GM03348 (cell line): ENCODE results near the gene TTI1.

ENCODE experiments used
- DNase-seq: peaks from one replicate; pipeline ENCODE4 v3.0.0; 2012; ENCODE audit warnings: low spot score

Gene TTI1

DNA sequence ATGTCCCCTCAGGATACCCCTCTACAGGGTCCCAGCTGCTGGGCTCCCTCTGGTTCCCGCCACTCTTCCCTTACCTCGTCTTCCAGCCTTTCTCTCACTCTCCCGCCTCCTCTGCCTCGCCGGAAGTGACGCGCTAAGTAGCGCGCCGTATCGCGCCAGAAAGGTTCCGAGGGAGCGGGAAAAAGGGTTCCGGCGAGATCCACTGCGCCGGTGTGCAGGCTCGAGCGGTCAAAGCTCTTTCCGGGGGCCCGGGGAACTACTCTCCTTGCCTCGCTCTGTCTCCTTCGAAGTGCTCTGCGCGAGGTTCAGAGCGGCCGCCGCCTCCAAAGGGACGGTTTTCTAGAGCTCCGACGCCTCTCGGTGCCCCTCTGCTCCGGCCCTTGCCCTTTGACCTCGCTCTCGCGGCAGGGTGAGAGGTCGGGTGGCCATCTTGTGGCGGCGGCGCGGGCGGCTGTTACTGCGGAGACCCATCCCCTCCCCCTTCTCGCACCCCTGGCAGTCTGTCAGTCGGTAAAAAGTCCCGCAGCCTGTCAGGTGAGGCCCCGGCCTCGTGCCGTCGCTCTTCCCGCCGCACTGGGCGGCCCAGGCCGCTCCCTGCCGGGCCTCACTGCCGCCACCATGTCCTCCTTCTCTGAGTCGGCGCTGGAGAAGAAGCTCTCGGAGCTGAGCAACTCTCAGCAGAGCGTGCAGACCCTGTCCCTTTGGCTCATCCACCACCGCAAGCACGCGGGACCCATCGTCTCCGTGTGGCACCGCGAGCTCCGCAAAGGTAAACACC is at the start of gene TTI1, which contains the start of gene RPRD1B:
TSS of gene TTI1 (minus strand) at position 127 of the 778 bp plus-strand sequence. CDS start 19,640 bp downstream, outside the sequence.
TSS of gene RPRD1B (plus strand) at position 417 of the 778 bp plus-strand sequence. CDS start at position 619, 202 bp downstream.
- DNase-seq: peak; percentile 93

GRCh38 chr20:38082894-38083293 is 49.6 kb upstream of the TTI1 start:
- DNase-seq: no peak

DNA sequence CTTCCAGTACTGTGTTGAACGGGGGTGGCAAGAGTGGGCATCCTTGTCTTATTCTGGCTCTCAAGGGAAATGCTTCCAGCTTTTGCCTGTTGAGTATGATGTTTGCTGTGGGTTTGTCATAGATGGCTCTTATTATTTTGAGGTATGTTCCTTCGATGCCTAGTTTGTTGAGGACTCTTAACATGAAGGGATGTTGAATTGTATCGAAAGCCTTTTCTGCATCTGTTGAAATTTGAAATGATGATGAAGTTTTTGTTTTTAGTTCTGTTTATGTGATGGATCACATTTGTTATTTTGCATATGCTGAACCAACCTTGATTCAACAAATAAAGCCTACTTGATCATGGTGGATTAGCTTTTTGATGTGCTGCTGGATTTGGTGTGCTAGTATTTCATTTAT is 48.3 kb upstream of the TTI1 start:
- DNase-seq: no peak

DNA sequence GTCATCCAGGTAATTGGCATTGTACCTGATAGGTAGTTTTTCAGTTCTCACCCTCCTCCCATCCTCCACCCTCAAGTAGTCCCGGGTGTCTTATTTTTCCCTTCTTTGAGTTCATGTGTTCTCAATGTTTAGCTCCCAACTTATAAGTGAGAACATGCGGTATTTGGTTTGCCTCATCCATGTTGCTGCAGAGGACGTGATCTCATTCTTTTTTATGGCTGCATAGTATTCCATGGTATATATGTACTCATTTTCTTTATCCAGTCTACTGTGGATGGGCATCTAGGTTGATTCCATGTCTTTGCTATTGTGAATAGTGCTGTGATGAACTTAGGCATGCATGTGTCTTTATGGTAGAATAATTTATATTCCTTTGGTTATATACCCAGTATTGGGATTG is 46.1 kb upstream of the TTI1 start:
- no peak for DNase-seq

DNA sequence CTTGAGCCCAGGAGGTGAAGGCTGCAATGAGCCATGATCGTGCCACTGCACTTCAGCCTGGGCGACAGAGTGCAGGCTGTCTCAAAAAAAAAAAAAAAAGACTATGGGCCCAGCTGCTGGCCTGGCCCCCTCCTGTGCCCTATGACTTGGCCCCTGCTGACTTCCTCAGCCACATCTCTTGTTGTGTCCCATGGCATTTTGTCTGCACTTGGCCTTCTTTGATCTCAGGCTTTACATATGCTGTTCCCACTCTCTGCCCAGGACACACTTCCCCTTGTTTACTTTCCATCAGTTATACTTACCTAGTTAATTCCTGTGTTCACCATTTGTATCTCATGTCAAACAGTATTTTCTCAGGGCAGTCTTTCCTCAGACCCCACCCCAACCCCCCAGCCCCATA is 44.8 kb upstream of the TTI1 start:
- DNase-seq: no peak

GRCh38 chr20:38076548-38076947 is 43.3 kb upstream of the TTI1 start:
- DNase-seq: no peak

GRCh38 chr20:38075161-38075998 is 42.1 kb upstream of the TTI1 start:
- DNase-seq: no peak

- DNase-seq: peak; percentile 89
Measured at GRCh38 chr20:38073307-38074071, 40.2 kb upstream of the TTI1 start.

GRCh38 chr20:38072898-38073297 is 39.6 kb upstream of the TTI1 start:
- no peak for DNase-seq

DNA sequence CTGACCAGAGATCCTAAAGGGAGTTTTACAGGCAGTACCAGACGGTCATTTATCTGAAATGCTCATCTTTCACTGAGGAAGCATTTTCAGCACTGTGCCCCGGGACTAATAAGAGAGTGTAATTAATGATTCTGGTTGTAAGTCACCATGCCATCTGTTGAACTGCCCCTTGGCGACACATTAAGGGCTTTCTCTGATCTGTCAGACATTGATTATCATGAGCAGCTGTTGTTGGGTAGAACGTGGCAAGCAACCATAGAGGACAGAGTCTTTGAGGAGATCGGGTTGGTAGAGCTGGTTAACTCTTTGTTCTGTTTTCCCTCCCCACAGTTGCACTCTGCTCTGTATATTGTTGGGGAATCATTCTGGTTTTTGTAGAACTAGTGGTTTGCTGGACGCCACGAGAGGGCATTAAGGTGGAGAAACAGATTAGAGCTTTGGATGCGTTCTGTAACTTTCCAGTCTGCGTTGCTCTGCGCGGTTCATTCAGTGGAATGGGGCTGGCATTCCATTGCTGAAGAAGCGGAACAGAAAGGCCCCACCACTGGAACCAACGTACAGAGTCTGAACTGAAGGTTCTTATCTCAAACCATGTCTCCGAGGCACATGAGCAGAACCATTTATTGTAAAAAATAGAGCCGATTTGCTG is 34.6 kb upstream of the TTI1 start:
- DNase-seq: no peak

- DNase-seq: no peak
Measured at GRCh38 chr20:38066969-38067716, 33.9 kb upstream of the TTI1 start.

- DNase-seq: no peak
Measured at GRCh38 chr20:38065764-38066375, 32.6 kb upstream of the TTI1 start.

GRCh38 chr20:38063911-38064530 is 30.8 kb upstream of the TTI1 start:
- DNase-seq: no peak

- no peak for DNase-seq
Measured at GRCh38 chr20:38062890-38063289, 29.6 kb upstream of the TTI1 start.

DNA sequence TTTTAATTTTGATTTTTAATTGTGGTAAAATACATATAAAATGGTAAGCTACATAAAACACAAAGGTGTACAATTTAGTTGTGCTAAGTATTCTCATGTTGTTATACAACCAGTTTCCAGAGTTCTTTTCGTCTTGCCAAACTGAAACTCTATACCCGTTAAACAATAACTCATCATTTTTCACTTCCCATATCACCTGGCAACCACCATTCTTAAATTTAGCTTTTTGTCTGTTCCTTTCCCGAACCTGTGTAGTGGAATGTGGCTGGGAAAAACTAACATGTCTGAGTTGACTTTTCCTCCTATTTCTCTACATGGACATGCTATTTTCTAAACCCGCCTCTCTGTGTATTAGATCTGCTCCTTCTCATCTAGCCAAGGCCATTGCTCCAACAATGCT is 27.9 kb upstream of the TTI1 start:
- DNase-seq: no peak

- no peak for DNase-seq
Measured at GRCh38 chr20:38060536-38060935, 27.3 kb upstream of the TTI1 start.

DNA sequence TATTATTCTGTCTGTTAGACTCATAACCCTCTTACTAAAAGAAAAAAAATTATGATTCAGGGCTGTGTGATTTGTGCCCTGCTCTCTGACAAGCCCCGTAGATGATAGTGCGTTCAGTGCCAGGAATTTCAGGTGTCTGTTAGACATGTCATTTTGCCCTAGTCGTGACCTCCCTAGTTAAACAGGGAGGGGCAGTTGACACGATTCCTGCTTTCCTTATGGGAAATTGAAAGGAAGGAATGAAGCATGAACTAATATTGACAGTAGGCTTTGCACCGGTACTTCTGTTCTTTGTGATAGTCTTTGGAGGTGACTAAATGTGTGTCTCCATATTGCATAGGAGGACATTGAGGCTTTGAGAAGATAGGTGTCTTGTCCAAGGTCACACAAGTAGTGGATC is 26.6 kb upstream of the TTI1 start:
- DNase-seq: no peak

GRCh38 chr20:38057351-38057972 is 24.2 kb upstream of the TTI1 start:
- DNase-seq: peak; percentile 78

DNA sequence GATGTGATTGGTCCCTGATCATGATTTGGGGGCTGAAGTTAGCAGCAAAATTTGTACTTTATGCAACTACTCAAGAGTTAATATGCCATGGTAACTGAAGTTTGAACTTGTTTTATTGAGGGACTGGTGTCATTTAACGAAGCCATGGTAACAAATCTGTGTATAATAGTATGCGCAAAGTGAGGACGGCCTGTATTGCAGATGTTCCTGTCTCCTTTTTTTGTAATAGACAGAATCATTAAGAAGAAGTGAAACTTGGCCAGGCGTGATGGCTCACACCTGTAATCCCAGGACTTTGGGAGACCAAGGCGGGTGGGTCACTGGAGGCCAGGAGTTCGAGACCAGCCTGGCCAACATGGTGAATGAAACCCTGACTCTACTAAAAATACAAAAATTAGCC is 22.6 kb upstream of the TTI1 start:
- DNase-seq: no peak

GRCh38 chr20:38055294-38055693 is 22.0 kb upstream of the TTI1 start:
- DNase-seq: no peak
